GM13976 (cell line): ENCODE measurements around the gene TRIM71.
A peak's percentile ranks its signal among the peaks of the same experiment; 100 is the strongest.
"Not testable (repeated sequence)": the region's sequence is repeated elsewhere in the genome, so short reads cannot be mapped to it uniquely, and the experiment has no call there.

ENCODE experiments used
- DNase-seq: peaks from one replicate; pipeline ENCODE4 v3.0.0; 2012; ENCODE audit warnings: low spot score
- in situ Hi-C: fragments of 300-500 bp; cut with MboI; formaldehyde crosslinking; loops from one replicate; pipeline ENCODE4 v1.12.0; 2022; ENCODE audit warnings: low sequenced_read_pairs, mixed read lengths, inconsistent platforms; ENCODE audit not compliant: unreplicated experiment
- TF ChIP-seq, protein P1 (sequence below): IDR thresholded peaks from 2 replicates; pipeline ENCODE4 v1.5.1; 2012; ENCODE audit warnings: borderline replicate concordance, mild to moderate bottlenecking; ENCODE audit not compliant: insufficient read depth; ENCODE audit errors: extremely low read depth, missing control alignments, control extremely low read depth

TRIM71 gene

DNA sequence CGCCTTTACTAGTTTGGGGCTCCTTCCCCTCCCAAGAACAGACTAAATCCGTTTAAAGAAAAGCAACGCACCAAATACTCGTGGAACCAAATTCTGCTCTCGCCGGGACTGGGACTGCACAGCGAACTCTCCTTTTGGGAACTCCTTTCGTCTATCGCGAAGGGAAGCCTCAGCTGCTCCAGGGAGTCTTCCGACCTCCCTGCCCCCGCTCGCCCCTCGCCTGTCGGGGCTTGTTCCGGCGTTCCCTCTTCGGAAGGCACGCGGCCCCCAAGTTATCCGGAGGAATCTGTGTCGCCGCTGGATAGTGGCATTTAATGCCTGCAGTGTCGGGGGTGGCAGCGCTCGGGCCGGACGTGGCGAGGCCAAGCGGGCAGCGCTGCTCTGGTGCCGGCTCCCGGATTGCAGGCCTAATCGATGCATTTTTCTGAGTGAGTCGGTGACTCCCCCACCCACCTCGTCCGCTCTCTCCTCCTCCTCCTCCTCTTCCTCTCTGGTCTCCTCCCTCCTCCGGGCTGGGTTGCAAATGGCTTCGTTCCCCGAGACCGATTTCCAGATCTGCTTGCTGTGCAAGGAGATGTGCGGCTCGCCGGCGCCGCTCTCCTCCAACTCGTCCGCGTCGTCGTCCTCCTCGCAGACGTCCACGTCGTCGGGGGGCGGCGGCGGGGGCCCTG, at the start of gene TRIM71:
TSS of gene TRIM71 (plus strand) at position 440 of the 671 bp plus-strand sequence. CDS start at position 524, 84 bp downstream.
- TF ChIP-seq, protein P1, sequence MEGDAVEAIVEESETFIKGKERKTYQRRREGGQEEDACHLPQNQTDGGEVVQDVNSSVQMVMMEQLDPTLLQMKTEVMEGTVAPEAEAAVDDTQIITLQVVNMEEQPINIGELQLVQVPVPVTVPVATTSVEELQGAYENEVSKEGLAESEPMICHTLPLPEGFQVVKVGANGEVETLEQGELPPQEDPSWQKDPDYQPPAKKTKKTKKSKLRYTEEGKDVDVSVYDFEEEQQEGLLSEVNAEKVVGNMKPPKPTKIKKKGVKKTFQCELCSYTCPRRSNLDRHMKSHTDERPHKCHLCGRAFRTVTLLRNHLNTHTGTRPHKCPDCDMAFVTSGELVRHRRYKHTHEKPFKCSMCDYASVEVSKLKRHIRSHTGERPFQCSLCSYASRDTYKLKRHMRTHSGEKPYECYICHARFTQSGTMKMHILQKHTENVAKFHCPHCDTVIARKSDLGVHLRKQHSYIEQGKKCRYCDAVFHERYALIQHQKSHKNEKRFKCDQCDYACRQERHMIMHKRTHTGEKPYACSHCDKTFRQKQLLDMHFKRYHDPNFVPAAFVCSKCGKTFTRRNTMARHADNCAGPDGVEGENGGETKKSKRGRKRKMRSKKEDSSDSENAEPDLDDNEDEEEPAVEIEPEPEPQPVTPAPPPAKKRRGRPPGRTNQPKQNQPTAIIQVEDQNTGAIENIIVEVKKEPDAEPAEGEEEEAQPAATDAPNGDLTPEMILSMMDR, result no peak
- in situ Hi-C loops, result no loop called here
- DNase-seq, result peak; percentile 50

DNA sequence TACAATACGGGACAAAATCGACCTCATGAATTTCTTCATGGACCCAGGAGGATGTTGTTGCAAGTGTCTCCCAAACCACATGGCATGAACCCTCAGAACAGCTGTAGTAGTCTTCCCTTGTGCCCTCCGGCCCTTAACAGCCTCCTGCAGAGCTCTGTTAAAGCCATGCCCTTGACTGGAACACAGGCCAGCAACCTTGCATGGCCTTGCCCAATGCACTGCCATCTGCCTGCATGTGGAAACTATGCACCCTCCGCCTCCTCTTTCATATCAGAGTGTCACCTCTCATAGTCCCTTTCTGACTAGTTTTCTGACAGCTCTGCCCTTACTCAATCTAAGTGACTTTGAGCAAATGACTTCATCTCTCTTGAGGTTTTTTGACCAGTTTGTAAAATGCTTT, 39.4 kb upstream of the TRIM71 start:
- DNase-seq, result no peak
- TF ChIP-seq, protein P1, result no peak
- in situ Hi-C loops, result no loop called here

DNA sequence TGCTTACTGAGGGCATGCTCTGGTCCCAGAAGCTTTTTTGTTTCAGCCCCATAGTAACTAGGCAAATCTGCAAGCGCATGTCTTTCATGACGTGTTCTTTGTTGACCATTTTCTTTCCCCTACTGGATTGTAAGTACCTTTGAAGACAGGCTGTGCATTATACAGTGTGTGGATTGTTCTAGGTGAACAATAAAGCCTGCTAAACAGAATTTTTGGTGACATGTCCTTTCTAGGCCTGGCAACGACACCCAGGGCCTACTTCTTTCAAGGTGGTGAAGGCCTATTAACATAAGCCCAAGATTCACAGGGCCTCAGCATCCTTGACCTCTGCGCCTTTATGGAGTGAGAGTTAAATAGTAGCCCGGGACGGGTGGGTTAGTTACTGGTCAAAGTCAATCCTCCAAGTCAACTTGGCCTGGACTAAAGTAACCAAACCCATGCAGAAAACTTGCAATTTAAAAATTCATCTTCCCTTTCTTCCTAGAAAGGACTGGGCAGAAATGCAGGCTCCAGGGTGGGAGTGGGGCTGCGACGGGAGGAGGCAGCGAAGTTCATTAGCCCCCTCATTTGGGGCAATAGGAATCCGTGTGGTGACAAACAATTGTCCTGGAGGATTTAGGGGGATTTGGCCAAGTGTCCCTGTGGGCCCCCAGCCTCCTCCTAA, 37.6 kb upstream of the TRIM71 start:
- no peak for DNase-seq
- TF ChIP-seq, protein P1, result no peak
- in situ Hi-C loops, result no loop called here

DNA sequence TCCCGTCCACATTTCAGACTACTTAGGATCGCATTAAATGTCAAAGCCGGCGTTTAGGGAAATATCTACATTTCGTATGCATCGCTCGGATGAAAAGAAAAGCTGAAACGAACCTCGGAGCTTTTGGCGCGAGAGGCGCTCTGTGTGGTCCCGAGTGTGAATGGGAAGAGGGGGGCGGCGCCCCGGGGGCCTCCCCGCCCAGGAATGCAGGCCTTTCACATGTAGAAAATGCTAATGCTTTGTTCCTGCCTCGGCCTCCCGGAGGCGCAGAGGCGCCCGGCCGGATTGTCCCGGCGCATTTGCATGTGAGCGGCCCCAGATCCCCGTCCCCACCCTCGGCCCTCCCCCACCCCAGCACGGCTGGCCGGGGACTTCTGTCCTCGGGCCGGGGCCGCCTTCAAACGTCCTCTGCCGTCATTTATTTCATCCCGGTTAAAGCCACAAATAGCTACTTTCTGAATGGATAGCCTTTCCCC, 37.0 kb upstream of the TRIM71 start:
- TF ChIP-seq, protein P1, result no peak
- peak; percentile 60 for DNase-seq
- in situ Hi-C loops, result no loop called here

DNA sequence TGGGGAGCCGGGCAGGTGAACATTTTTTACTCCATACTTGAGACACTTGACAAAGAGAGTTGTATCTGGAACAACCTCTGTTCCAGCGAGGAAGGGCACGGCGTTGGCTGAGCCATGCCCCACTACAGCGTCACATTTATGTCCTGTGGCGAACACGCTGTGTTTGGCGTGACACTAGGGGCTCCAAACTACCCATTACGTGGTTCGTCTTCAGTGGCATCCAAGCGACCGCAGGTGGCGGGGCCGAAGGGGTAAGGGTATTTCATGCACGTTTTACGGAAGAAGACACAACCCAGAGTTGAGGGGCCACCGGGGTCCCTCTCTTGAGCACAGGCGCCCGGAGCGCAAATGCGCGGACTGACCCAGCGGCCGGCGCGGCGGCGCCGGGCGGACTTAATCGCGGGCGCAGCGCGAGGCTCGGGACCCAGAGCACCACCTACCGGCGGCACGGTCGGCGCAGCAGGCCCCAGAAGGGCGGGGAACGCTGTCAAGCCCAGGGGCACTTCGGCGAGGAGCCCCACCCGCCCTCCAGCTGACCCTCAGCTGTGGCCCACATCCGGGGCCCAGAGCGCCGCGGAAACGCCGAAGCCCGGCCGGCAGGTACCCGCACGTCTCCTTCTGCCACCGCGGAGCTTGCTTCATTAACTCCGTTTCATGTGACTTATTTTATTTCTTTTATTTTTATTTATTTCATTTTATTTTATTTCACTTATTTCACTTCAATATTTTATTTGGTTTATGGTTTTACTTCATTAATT, 36.4 kb upstream of the TRIM71 start:
- TF ChIP-seq, protein P1, result peak; percentile 96
- in situ Hi-C loops, result no loop called here
- peak; percentile 91 for DNase-seq

DNA sequence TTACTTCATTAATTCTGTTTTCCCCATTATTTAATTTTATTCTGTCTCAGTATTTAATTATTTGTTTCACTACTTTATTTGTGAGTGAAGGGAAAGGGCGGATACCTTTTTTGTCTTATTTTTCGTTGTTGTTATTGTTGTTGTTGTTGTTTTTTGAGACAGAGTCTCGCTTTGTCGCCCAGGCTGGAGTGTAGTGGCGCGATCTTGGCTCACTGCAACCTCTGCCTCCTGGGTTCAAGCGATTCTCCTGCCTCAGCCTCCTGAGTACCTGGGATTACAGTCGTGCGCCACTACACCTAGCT, 35.9 kb upstream of the TRIM71 start:
- in situ Hi-C loops, DNase-seq: not testable (repeated sequence)

DNA sequence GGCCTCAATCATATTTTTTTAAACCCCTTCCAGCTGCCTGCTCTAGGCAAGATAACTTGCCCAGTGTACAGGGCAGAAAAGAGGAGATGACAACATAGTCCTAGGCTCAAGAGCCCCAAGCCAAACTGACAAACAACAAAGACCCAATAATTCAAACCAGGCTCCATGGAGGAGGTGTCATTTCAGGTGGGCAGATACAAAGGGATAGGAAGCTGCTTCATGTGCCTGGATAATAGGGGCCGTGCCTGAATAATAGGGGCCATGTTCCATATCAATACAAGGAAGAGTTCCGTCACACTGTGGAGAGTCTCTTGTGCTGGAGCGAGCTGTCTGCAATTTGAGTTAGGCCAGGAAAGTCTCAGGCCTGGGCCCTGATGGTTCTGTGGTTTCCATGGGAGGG, 35.4 kb upstream of the TRIM71 start:
- no peak for DNase-seq
- TF ChIP-seq, protein P1, result no peak
- in situ Hi-C loops, result no loop called here
